H9 (cell line): Measurements from ENCODE around the gene GABRB1. TPM values are rescaled to one million over a fixed set of nuclear protein-coding genes. Genes with fewer than 3 reads are reported as not detected.

Experiments
- DNase-seq: peaks from one replicate; pipeline ENCODE4 v3.0.0-alpha.2; 2017
- H2AFZ ChIP-seq: one replicate; pipeline ENCODE4 v1.6.1; 2013; ENCODE audit warnings: mild to moderate bottlenecking, low read length, control low read depth, moderate library complexity
- H2AK5ac ChIP-seq: 2 replicates; pipeline ENCODE4 v1.6.1; 2013; ENCODE audit warnings: low read length, control low read depth, mixed read lengths; ENCODE audit not compliant: insufficient read length
- H2BK120ac ChIP-seq: one replicate; pipeline ENCODE4 v1.6.1; 2013; ENCODE audit warnings: low read depth, mild to moderate bottlenecking, low read length, control low read depth, inconsistent platforms; ENCODE audit not compliant: poor library complexity, severe bottlenecking
- H2BK12ac ChIP-seq: 2 replicates; pipeline ENCODE4 v1.6.1; 2013; ENCODE audit warnings: low read length, control low read depth, mixed read lengths, low read depth; ENCODE audit not compliant: insufficient read length
- H2BK15ac ChIP-seq: 2 replicates; pipeline ENCODE4 v1.6.1; 2013; ENCODE audit warnings: low read depth, low read length, control low read depth
- H2BK20ac ChIP-seq: one replicate; pipeline ENCODE4 v1.6.1; 2013; ENCODE audit warnings: low read depth, mild to moderate bottlenecking, low read length, control low read depth, inconsistent platforms; ENCODE audit not compliant: poor library complexity, severe bottlenecking
- H2BK5ac ChIP-seq: 2 replicates; pipeline ENCODE4 v1.6.1; 2013; ENCODE audit warnings: low read length, control low read depth, mixed read lengths; ENCODE audit not compliant: insufficient read length
- H3K14ac ChIP-seq: 2 replicates; pipeline ENCODE4 v1.6.1; 2013; ENCODE audit warnings: low read length, control low read depth; ENCODE audit not compliant: insufficient read depth
- H3K18ac ChIP-seq: 2 replicates; pipeline ENCODE4 v1.6.1; 2013; ENCODE audit warnings: low read depth, mild to moderate bottlenecking, mixed read lengths, low read length, control low read depth; ENCODE audit not compliant: insufficient read length
- H3K23ac ChIP-seq: 2 replicates; pipeline ENCODE4 v1.6.1; 2013; ENCODE audit warnings: low read length, control low read depth, mixed read lengths, low read depth; ENCODE audit not compliant: insufficient read length
- H3K23me2 ChIP-seq: 2 replicates; pipeline ENCODE4 v1.6.1; 2013; ENCODE audit warnings: low read depth, mild to moderate bottlenecking, mixed read lengths, low read length, control low read depth; ENCODE audit not compliant: insufficient read length, poor library complexity, severe bottlenecking
- H3K27ac ChIP-seq: 2 replicates; pipeline ENCODE4 v1.5.1; 2013; ENCODE audit warnings: low read length, control low read depth, mixed read lengths, low read depth; ENCODE audit not compliant: insufficient read length
- H3K27me3 ChIP-seq: 2 replicates; pipeline ENCODE4 v1.6.1; 2013; ENCODE audit warnings: low read length, control low read depth, inconsistent platforms; ENCODE audit not compliant: insufficient read depth
- H3K4ac ChIP-seq: 2 replicates; pipeline ENCODE4 v1.6.1; 2013; ENCODE audit warnings: low read depth, mild to moderate bottlenecking, control low read depth, inconsistent platforms, low read length, moderate library complexity
- H3K4me1 ChIP-seq: 2 replicates; pipeline ENCODE4 v1.6.1; 2013; ENCODE audit warnings: low read length, control low read depth, inconsistent platforms; ENCODE audit not compliant: insufficient read depth
- H3K4me2 ChIP-seq: 2 replicates; pipeline ENCODE4 v1.6.1; 2013; ENCODE audit warnings: low read length, control low read depth, mixed read lengths; ENCODE audit not compliant: insufficient read length, insufficient read depth
- H3K56ac ChIP-seq: 2 replicates; pipeline ENCODE4 v1.6.1; 2013; ENCODE audit warnings: low read depth, mild to moderate bottlenecking, mixed read lengths, low read length, control low read depth; ENCODE audit not compliant: insufficient read length
- H3K79me1 ChIP-seq: 2 replicates; pipeline ENCODE4 v1.6.1; 2013; ENCODE audit warnings: low read depth, mild to moderate bottlenecking, moderate library complexity, low read length, control low read depth, inconsistent platforms; ENCODE audit not compliant: insufficient read depth, poor library complexity, severe bottlenecking
- H3K79me2 ChIP-seq: 2 replicates; pipeline ENCODE4 v1.6.1; 2013; ENCODE audit warnings: low read length, control low read depth, inconsistent platforms; ENCODE audit not compliant: insufficient read depth
- H3K9ac ChIP-seq: 2 replicates; pipeline ENCODE4 v1.6.1; 2013; ENCODE audit warnings: low read length, control low read depth, mixed read lengths; ENCODE audit not compliant: insufficient read length; ENCODE audit errors: extremely low read depth
- H3K9me3 ChIP-seq: one replicate; pipeline ENCODE4 v1.6.1; 2013; ENCODE audit warnings: low read depth, low read length, inconsistent platforms; ENCODE audit not compliant: control insufficient read depth
- H3T11ph ChIP-seq: one replicate; pipeline ENCODE4 v1.6.1; 2013; ENCODE audit warnings: mild to moderate bottlenecking, low read length, control low read depth, inconsistent platforms
- H4K20me1 ChIP-seq: one replicate; pipeline ENCODE4 v1.6.1; 2013; ENCODE audit not compliant: control insufficient read depth, insufficient read length, insufficient read depth
- H4K5ac ChIP-seq: 2 replicates; pipeline ENCODE4 v1.6.1; 2013; ENCODE audit warnings: low read depth, mild to moderate bottlenecking, mixed read lengths, low read length, control low read depth; ENCODE audit not compliant: insufficient read length
- H4K8ac ChIP-seq: replicated peaks from 2 replicates; pipeline ENCODE4 v1.6.1; 2013; ENCODE audit warnings: low read length, control low read depth, mixed read lengths, low read depth; ENCODE audit not compliant: insufficient read length
- H4K91ac ChIP-seq: 2 replicates; pipeline ENCODE4 v1.6.1; 2013; ENCODE audit warnings: low read depth, mild to moderate bottlenecking, moderate library complexity, mixed read lengths, low read length, control low read depth; ENCODE audit not compliant: insufficient read length
- H3K27ac Mint-ChIP-seq, 3 experiments: 2 replicates in 2 of 3; 3 replicates in 1 of 3; pipeline ENCODE4 v1.8.0; 2020 to 2021; ENCODE audit warnings: mixed read lengths in 3 of 3, mild to moderate bottlenecking in 1 of 3, moderate library complexity in 1 of 3
- H3K27me3 Mint-ChIP-seq: 2 replicates; pipeline ENCODE4 v1.8.0; 2021; ENCODE audit warnings: low read depth, mild to moderate bottlenecking, moderate library complexity, mixed read lengths
- H3K36me3 Mint-ChIP-seq, 3 experiments: 2 replicates in 2 of 3; 3 replicates in 1 of 3; pipeline ENCODE4 v1.8.0; 2020 to 2021; ENCODE audit warnings: low read depth in 3 of 3, mixed read lengths in 3 of 3; ENCODE audit not compliant: insufficient read depth in 1 of 3
- H3K4me1 Mint-ChIP-seq, 2 experiments: 2 replicates each; pipeline ENCODE4 v1.8.0; 2020; ENCODE audit warnings: mixed read lengths in 2 of 2
- H3K4me3 Mint-ChIP-seq, 2 experiments: 2 replicates in 1 of 2; 3 replicates in 1 of 2; pipeline ENCODE4 v1.8.0; 2020 to 2021; ENCODE audit warnings: mild to moderate bottlenecking in 2 of 2, mixed read lengths in 2 of 2, moderate library complexity in 1 of 2
- H3K9me3 Mint-ChIP-seq, 2 experiments: 2 replicates in 1 of 2; 3 replicates in 1 of 2; pipeline ENCODE4 v1.8.0; 2020; ENCODE audit warnings: mild to moderate bottlenecking in 2 of 2, mixed read lengths in 2 of 2, moderate library complexity in 1 of 2
- CTCF ChIP-seq: fragments of 200-600 bp; sonication (generic); conservative IDR thresholded peaks from 3 replicates; pipeline ENCODE4 v1.8.0; 2021; ENCODE audit warnings: antibody characterized with exemption, mild to moderate bottlenecking
- WGBS: extraction: QIAGEN DNeasy Blood & Tissue Kit; methylation state at CpG from one replicate; pipeline ENCODE4 v1.1.7; 2013; ENCODE audit warnings: missing lambda C conversion rate, low lambda C conversion rate, mixed read lengths; ENCODE audit not compliant: insufficient read length; ENCODE audit errors: extremely low coverage; 5-methylcytosine and 5-hydroxymethylcytosine counted together
- total RNA-seq: library from RNA; stranded (reverse); gene quantifications from 2 replicates; pipeline ENCODE4 v1.2.1, GENCODE V29; 2021

Gene GABRB1
- total RNA-seq, 1 experiment from 2014 or later = 0.39 TPM

GRCh38 chr4:47349326-47349725 lies 318.0 kb downstream of the GABRB1 start:
- H3K36me3 Mint-ChIP-seq = no peaks in the 10 kb centered on the region; a peak in 1 of 7 replicates
- no peak overlapping the region for H3K14ac ChIP-seq
- H3K4me3 Mint-ChIP-seq = no peak overlapping the region
- no CpG with 5 or more reads among the region's 4 CpGs for WGBS
- H3K23me2 ChIP-seq = no peaks in the 10 kb centered on the region
- no peaks in the 10 kb centered on the region for H3K27me3 Mint-ChIP-seq
- DNase-seq = no peak
- H3K27me3 ChIP-seq = no peaks in the 10 kb centered on the region
- H3K4me1 ChIP-seq = no peaks in the 10 kb centered on the region
- H3K23ac ChIP-seq = no peak overlapping the region
- no peak overlapping the region for H2BK15ac ChIP-seq
- H3K4me2 ChIP-seq = no peak overlapping the region
- no peak overlapping the region for H2BK120ac ChIP-seq
- no peaks in the 10 kb centered on the region for H3K79me1 ChIP-seq
- no peak overlapping the region for H3K4ac ChIP-seq
- H3K9me3 ChIP-seq = no peaks in the 10 kb centered on the region
- no peak overlapping the region for H2BK20ac ChIP-seq
- H3K9ac ChIP-seq = no peak overlapping the region
- no peak overlapping the region for H2BK5ac ChIP-seq
- H3K18ac ChIP-seq = no peak overlapping the region
- no peak overlapping the region for H4K91ac ChIP-seq
- H4K5ac ChIP-seq = no peak overlapping the region
- no peaks in the 10 kb centered on the region for H4K20me1 ChIP-seq
- H3K27ac Mint-ChIP-seq = no peak overlapping the region
- no peak overlapping the region for H2AFZ ChIP-seq
- no peaks in the 10 kb centered on the region for H3K4me1 Mint-ChIP-seq
- H3T11ph ChIP-seq = no peak overlapping the region
- no peaks in the 10 kb centered on the region for H3K9me3 Mint-ChIP-seq
- no peak for TF ChIP-seq CTCF
- H3K27ac ChIP-seq = no peak overlapping the region
- no peak overlapping the region for H2BK12ac ChIP-seq
- no peaks in the 10 kb centered on the region for H3K79me2 ChIP-seq
- H3K56ac ChIP-seq = no peak overlapping the region
- H4K8ac ChIP-seq = no peak overlapping the region
- no peak overlapping the region for H2AK5ac ChIP-seq
